ENCODE measurements around the gene IL17RB. TPM values are rescaled to one million over a fixed set of nuclear protein-coding genes. Genes with fewer than 3 reads are reported as not detected.

Gene IL17RB
- total RNA-seq, 5 donors from 2014 or later (not counting 1 experiment from before 2014, with no cell fraction given) = 0.56 to 4.1 (median 1.8) TPM; not detected in 1

DNA sequence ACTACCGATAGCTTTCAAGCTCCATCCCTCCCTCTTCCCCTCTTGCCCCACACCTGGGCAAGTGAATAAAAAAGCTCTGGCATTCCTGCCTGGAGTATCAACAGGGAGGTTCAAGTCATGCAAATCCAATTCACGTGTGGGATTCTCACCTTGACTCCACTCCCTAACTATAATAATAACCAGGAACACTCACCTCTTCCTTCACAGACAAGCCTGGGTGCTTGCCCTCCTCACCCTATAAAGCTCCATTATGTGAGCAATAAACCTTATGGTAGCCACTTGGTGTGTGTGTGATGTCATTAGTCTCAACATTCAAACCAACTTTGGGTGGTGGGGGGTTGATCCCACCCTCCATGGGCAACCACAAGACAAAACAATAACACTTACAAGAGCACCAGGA, 16.8 kb upstream of the IL17RB start:
- no peaks in the 10 kb centered on the region for H3K27me3 Mint-ChIP-seq
- 100% methylated on average over 1 of the region's 2 CpGs for WGBS (ENCODE audit: insufficient coverage)
- ATAC-seq (replicated peaks in 1 of 4) = no peak
- H3K9me3 Mint-ChIP-seq = no peaks in the 10 kb centered on the region
- no peaks in the 10 kb centered on the region for H3K9me3 ChIP-seq
- H3K4me3 ChIP-seq (ENCODE audit: control insufficient read depth in 1 of 2, extremely low read depth in 1 of 2, low read length in 1 of 2) = no peak overlapping the region
- H3K27me3 ChIP-seq (replicated peaks in 1 of 2; ENCODE audit: control insufficient read depth in 2 of 2, extremely low read depth in 1 of 2, insufficient read depth in 2 of 2, low read length in 1 of 2) = peaks cover 0 to 3% of the 10 kb centered on the region in 2 experiments
- H3K36me3 ChIP-seq (ENCODE audit: control insufficient read depth in 2 of 2, extremely low read depth in 1 of 2, insufficient read depth in 1 of 2, low read length in 1 of 2) = no peaks in the 10 kb centered on the region
- H3K27ac ChIP-seq (ENCODE audit: low read length) = no peak overlapping the region
- ChIA-PET CTCF (no interaction called here), POLR2A (no interaction called here)
- no peaks in the 10 kb centered on the region for H3K4me1 Mint-ChIP-seq
- H3K27ac Mint-ChIP-seq = no peak overlapping the region
- no peaks in the 10 kb centered on the region for H3K4me1 ChIP-seq (ENCODE audit: control insufficient read depth in 1 of 2, extremely low read depth in 1 of 2, insufficient read depth in 2 of 2, low read length in 2 of 2)
- DNase-seq = no peak
- H3K36me3 Mint-ChIP-seq = no peaks in the 10 kb centered on the region
- no peak overlapping the region for H3K4me3 Mint-ChIP-seq

- no peaks in the 10 kb centered on the region for H3K27me3 ChIP-seq (replicated peaks in 1 of 2; ENCODE audit: control insufficient read depth in 2 of 2, extremely low read depth in 1 of 2, insufficient read depth in 2 of 2, low read length in 1 of 2)
- Mint-ChIP-seq H3K27me3 (no peaks in the 10 kb centered on the region), H3K27ac (no peak overlapping the region), H3K9me3 (no peaks in the 10 kb centered on the region), H3K4me3 (no peak overlapping the region), H3K4me1 (no peaks in the 10 kb centered on the region), H3K36me3 (no peaks in the 10 kb centered on the region)
- POLR2A ChIA-PET = no interaction called here
- no peaks in the 10 kb centered on the region for H3K9me3 ChIP-seq
- H3K36me3 ChIP-seq (ENCODE audit: control insufficient read depth in 2 of 2, extremely low read depth in 1 of 2, insufficient read depth in 1 of 2, low read length in 1 of 2) = no peaks in the 10 kb centered on the region
- no peak overlapping the region for H3K27ac ChIP-seq (ENCODE audit: low read length)
- CTCF ChIA-PET = no interaction called here
- DNase-seq (no peak), ATAC-seq (replicated peaks in 1 of 4) (no peak)
- WGBS (ENCODE audit: insufficient coverage) = 94% methylated on average over 6 of the region's 6 CpGs
- H3K4me3 ChIP-seq (ENCODE audit: control insufficient read depth in 1 of 2, extremely low read depth in 1 of 2, low read length in 1 of 2) = no peak overlapping the region
- H3K4me1 ChIP-seq (ENCODE audit: control insufficient read depth in 1 of 2, extremely low read depth in 1 of 2, insufficient read depth in 2 of 2, low read length in 2 of 2) = no peaks in the 10 kb centered on the region
These were observed 15.4 kb upstream of the IL17RB start for GRCh38 chr3:53830944-53831343.

GRCh38 chr3:53833053-53833645, 13.2 kb upstream of the IL17RB start:
- WGBS (ENCODE audit: insufficient coverage) = 91% methylated on average over 5 of the region's 9 CpGs
- no peaks in the 10 kb centered on the region for H3K9me3 ChIP-seq
- H3K4me1 ChIP-seq (ENCODE audit: control insufficient read depth in 1 of 2, extremely low read depth in 1 of 2, insufficient read depth in 2 of 2, low read length in 2 of 2) = no peaks in the 10 kb centered on the region
- Mint-ChIP-seq H3K27me3 (peaks cover 0 to 2% of the 10 kb centered on the region in 2 donors), H3K4me1 (no peaks in the 10 kb centered on the region), H3K4me3 (no peak overlapping the region), H3K9me3 (no peaks in the 10 kb centered on the region), H3K36me3 (no peaks in the 10 kb centered on the region), H3K27ac (no peak overlapping the region)
- ChIA-PET POLR2A (no interaction called here), CTCF (no interaction called here)
- no peak overlapping the region for H3K4me3 ChIP-seq (ENCODE audit: control insufficient read depth in 1 of 2, extremely low read depth in 1 of 2, low read length in 1 of 2)
- no peak for ATAC-seq (replicated peaks in 1 of 4)
- no peaks in the 10 kb centered on the region for H3K36me3 ChIP-seq (ENCODE audit: control insufficient read depth in 2 of 2, extremely low read depth in 1 of 2, insufficient read depth in 1 of 2, low read length in 1 of 2)
- peaks cover 0 to 10% of the 10 kb centered on the region in 2 experiments for H3K27me3 ChIP-seq (replicated peaks in 1 of 2; ENCODE audit: control insufficient read depth in 2 of 2, extremely low read depth in 1 of 2, insufficient read depth in 2 of 2, low read length in 1 of 2)
- H3K27ac ChIP-seq (ENCODE audit: low read length) = no peak overlapping the region
- no peak for DNase-seq

DNA sequence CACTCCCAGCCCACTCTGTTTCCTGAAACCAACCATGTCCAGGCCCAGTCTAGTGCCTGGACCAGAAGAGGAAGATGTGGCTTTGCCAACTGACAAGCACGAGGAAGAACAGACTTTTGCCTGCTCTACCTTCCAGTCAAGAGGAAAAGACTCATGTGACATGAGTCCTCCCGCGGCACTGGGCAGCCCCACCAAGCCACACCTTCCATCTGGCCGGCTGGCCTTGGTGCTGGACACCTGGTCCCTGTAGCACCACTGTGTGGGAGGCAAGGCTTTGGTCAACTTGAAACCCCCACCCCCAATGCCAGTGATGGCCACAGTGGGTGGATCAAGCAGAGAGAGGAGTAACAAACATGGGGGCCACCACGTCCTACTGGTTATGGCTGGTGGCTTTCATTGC, 12.7 kb upstream of the IL17RB start:
- no peak overlapping the region for H3K4me3 ChIP-seq (ENCODE audit: control insufficient read depth in 1 of 2, extremely low read depth in 1 of 2, low read length in 1 of 2)
- ATAC-seq (replicated peaks in 1 of 4) (no peak), DNase-seq (no peak)
- peaks cover 0 to 15% of the 10 kb centered on the region in 2 experiments for H3K27me3 ChIP-seq (replicated peaks in 1 of 2; ENCODE audit: control insufficient read depth in 2 of 2, extremely low read depth in 1 of 2, insufficient read depth in 2 of 2, low read length in 1 of 2)
- no peaks in the 10 kb centered on the region for H3K36me3 Mint-ChIP-seq
- no peaks in the 10 kb centered on the region for H3K4me1 ChIP-seq (ENCODE audit: control insufficient read depth in 1 of 2, extremely low read depth in 1 of 2, insufficient read depth in 2 of 2, low read length in 2 of 2)
- CTCF ChIA-PET = no interaction called here
- no peak overlapping the region for H3K4me3 Mint-ChIP-seq
- no peaks in the 10 kb centered on the region for H3K4me1 Mint-ChIP-seq
- POLR2A ChIA-PET = no interaction called here
- H3K9me3 Mint-ChIP-seq = no peaks in the 10 kb centered on the region
- peaks cover 0 to 4% of the 10 kb centered on the region in 2 donors for H3K27me3 Mint-ChIP-seq
- WGBS (ENCODE audit: insufficient coverage) = 71% methylated on average over 4 of the region's 5 CpGs
- H3K27ac ChIP-seq (ENCODE audit: low read length) = no peak overlapping the region
- no peaks in the 10 kb centered on the region for H3K36me3 ChIP-seq (ENCODE audit: control insufficient read depth in 2 of 2, extremely low read depth in 1 of 2, insufficient read depth in 1 of 2, low read length in 1 of 2)
- H3K9me3 ChIP-seq = no peaks in the 10 kb centered on the region
- H3K27ac Mint-ChIP-seq = no peak overlapping the region

- H3K9me3 Mint-ChIP-seq = no peaks in the 10 kb centered on the region
- WGBS (ENCODE audit: insufficient coverage) = 90% methylated on average over 6 of the region's 6 CpGs
- POLR2A ChIA-PET = no interaction called here
- no peak overlapping the region for H3K27ac Mint-ChIP-seq
- ATAC-seq (replicated peaks in 1 of 4) (no peak), DNase-seq (no peak)
- Histone ChIP-seq H3K27me3 (replicated peaks in 1 of 2; ENCODE audit: control insufficient read depth in 2 of 2, extremely low read depth in 1 of 2, insufficient read depth in 2 of 2, low read length in 1 of 2) (peaks cover 0 to 15% of the 10 kb centered on the region in 2 experiments), H3K9me3 (no peaks in the 10 kb centered on the region), H3K4me3 (ENCODE audit: control insufficient read depth in 1 of 2, extremely low read depth in 1 of 2, low read length in 1 of 2) (no peak overlapping the region), H3K27ac (ENCODE audit: low read length) (no peak overlapping the region), H3K36me3 (ENCODE audit: control insufficient read depth in 2 of 2, extremely low read depth in 1 of 2, insufficient read depth in 1 of 2, low read length in 1 of 2) (no peaks in the 10 kb centered on the region), H3K4me1 (ENCODE audit: control insufficient read depth in 1 of 2, extremely low read depth in 1 of 2, insufficient read depth in 2 of 2, low read length in 2 of 2) (no peaks in the 10 kb centered on the region)
- H3K4me3 Mint-ChIP-seq = no peak overlapping the region
- no peaks in the 10 kb centered on the region for H3K4me1 Mint-ChIP-seq
- peaks cover 6% of the 10 kb centered on the region in 2 donors for H3K27me3 Mint-ChIP-seq
- CTCF ChIA-PET = no interaction called here
- no peaks in the 10 kb centered on the region for H3K36me3 Mint-ChIP-seq
These were observed 11.8 kb upstream of the IL17RB start for GRCh38 chr3:53834429-53835095.

- Histone ChIP-seq H3K4me1 (ENCODE audit: control insufficient read depth in 1 of 2, extremely low read depth in 1 of 2, insufficient read depth in 2 of 2, low read length in 2 of 2) (no peaks in the 10 kb centered on the region), H3K4me3 (ENCODE audit: control insufficient read depth in 1 of 2, extremely low read depth in 1 of 2, low read length in 1 of 2) (no peak overlapping the region), H3K27ac (ENCODE audit: low read length) (no peak overlapping the region), H3K36me3 (ENCODE audit: control insufficient read depth in 2 of 2, extremely low read depth in 1 of 2, insufficient read depth in 1 of 2, low read length in 1 of 2) (no peaks in the 10 kb centered on the region), H3K27me3 (replicated peaks in 1 of 2; ENCODE audit: control insufficient read depth in 2 of 2, extremely low read depth in 1 of 2, insufficient read depth in 2 of 2, low read length in 1 of 2) (peaks cover 0 to 15% of the 10 kb centered on the region in 2 experiments), H3K9me3 (no peaks in the 10 kb centered on the region)
- Mint-ChIP-seq H3K27ac (no peak overlapping the region), H3K4me3 (no peak overlapping the region), H3K4me1 (no peaks in the 10 kb centered on the region), H3K27me3 (peaks cover 6% of the 10 kb centered on the region in 2 donors), H3K36me3 (no peaks in the 10 kb centered on the region), H3K9me3 (no peaks in the 10 kb centered on the region)
- DNase-seq (no peak), ATAC-seq (replicated peaks in 1 of 4) (no peak)
- WGBS (ENCODE audit: insufficient coverage) = no CpG with 5 or more reads among the region's 1 CpG
- ChIA-PET CTCF (no interaction called here), POLR2A (no interaction called here)
These were observed 11.1 kb upstream of the IL17RB start for GRCh38 chr3:53835257-53835656.

All from T-cell (primary cell).